Stimulated activated CD8-positive, alpha-beta memory T cell treated with anti-CD3 and anti-CD28 coated beads, Interleukin-7, amount 100 ng/mL, for 48 hours (primary cell): ENCODE measurements around the gene YPEL1.
"Not testable (repeated sequence)": the region's sequence is repeated elsewhere in the genome, so short reads cannot be mapped to it uniquely, and the experiment has no call there.

Source experiments
- DNase-seq, 2 donors: peaks; one replicate each; pipeline ENCODE4 v3.0.0-alpha.2; 2020; ENCODE audit warnings: low read depth in 1 of 2; ENCODE audit errors: extremely low read depth in 1 of 2

The YPEL1 gene

GRCh38 chr22:21754523-21754922 is 18.9 kb upstream of the YPEL1 start:
- DNase-seq, result no peak

DNA sequence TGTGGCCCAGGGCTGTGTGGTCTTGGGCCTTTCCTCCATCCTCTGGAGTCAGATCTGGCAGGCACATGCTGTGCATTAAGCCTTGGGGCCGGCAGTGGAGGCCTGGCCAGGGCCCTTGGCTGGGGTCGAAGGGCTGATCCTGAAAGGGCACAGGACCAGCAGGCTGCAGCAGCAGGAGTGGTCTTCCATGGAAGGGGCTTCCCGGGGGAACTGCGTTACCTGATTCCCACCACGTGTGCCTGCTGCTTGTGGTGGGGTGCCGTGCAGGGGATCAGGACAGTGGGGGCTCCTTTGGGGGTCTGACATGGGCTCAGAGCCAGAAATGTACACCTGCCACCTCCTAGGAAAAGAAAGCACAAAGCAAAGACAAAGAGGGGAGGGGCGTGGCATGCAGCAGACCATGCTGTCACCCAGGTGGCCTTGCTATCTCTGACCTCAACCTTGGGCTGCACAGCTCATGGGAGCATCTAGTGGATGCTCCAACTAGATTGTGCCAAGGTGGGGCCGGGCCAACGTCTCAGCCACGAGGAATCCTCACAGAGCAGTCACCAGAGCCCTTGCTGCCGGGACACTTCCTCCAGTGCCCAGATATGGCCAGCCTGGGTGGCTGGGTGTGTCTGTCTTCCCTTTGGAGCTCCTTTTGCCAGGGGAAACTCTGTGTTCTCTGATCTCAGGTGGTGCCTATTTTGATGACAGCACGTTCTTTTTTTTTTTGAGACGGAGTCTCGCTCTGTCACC is 17.9 kb upstream of the YPEL1 start:
- no peak for DNase-seq

DNA sequence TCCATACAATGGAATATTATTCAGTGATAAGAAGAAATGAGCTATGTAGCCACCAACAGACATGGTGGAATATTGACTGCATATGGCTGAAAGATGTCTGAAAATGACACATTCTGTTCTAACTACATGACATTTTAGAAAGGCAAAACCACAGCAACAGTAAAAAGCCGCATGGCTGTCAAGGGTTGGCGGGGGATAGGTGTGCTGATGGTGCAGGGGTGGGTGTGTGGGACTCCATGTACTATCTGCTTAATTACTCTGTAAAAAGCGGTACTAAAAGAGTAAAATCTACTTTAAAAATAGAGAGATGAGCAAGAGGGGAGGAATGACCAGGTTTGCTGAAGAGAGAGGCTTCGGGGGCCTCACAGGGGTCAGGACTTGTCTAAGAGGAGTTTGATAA is 16.7 kb upstream of the YPEL1 start:
- DNase-seq, result no peak

- no peak for DNase-seq
These were observed 10.4 kb upstream of the YPEL1 start for GRCh38 chr22:21745948-21746347.

GRCh38 chr22:21744917-21745316 is 9.3 kb upstream of the YPEL1 start:
- not testable (repeated sequence) for DNase-seq

GRCh38 chr22:21741790-21742189 is 6.2 kb upstream of the YPEL1 start:
- DNase-seq, result no peak

DNA sequence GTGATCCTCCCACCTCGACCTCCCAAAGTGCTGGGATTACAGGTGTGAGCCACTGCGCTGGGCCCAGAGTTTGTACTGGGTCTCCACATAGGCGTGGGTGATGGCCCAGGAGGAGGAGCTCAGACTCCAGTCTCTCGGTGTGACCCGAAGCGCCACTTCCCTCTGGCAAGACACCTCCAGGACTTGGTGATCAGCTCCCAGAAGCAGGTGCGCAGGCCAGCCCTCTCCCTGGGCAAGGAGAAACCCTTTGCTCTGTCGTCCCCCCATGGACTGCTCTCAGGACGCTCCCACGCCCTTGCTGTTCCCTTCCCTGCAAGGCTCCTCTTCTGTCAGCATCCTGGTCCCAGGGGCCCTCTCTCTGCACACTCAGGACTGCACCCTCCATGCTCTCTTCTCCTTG is 5.5 kb upstream of the YPEL1 start:
- DNase-seq, result no peak

GRCh38 chr22:21739828-21740377 is 4.3 kb upstream of the YPEL1 start:
- DNase-seq, result no peak

DNA sequence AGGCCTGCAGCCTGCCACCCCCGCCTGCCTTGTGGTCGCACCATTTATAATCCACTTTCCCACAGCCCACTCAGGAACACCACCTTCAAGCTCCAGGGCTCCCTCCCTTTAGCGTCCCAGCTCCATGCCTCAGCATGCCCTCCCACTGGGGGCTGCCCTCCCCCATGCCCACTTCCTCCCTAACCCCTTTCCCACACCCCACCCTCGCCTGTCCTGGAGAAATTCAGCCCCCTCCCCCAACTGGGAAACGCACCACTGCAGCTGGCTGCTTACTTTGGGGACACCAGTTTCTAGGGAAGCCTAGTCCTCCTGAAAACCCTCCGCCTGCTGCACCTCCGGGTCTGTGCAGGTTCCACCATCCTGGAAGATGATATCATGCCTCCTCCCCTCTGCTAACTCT is 3.4 kb upstream of the YPEL1 start:
- DNase-seq, result no peak

GRCh38 chr22:21738081-21738480 is 2.5 kb upstream of the YPEL1 start:
- no peak for DNase-seq

- DNase-seq, result no peak
These were observed 1.4 kb upstream of the YPEL1 start for GRCh38 chr22:21736948-21737347.

DNA sequence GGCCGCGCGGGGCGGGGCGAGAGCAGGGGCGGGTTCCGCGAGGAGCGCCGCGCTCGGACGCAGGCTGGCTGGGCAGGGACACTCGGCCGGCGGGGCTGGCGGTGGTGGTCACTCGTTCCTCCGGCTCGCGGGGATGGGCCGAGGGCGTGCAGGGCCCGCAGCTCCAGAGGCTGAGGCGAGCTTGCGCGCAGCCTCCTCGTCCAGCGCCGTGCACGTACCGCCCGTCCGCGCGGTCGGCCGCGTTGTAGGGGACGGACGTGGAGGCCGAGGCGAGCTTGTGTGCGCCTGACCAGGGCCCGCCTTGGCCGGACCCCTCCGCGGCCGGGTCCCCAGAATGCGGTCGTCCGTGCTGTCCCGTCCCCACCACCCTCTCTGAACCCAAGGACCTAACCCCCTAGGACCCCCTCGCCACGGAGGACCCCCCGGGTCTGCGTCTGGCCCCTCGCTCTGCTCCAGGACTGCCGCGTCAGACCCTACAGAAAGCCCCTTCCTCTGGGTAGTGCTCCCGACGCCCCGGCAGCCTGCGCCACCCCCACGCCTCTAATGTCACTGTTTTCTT is 569 bp upstream of the YPEL1 start:
- no peak for DNase-seq

DNA sequence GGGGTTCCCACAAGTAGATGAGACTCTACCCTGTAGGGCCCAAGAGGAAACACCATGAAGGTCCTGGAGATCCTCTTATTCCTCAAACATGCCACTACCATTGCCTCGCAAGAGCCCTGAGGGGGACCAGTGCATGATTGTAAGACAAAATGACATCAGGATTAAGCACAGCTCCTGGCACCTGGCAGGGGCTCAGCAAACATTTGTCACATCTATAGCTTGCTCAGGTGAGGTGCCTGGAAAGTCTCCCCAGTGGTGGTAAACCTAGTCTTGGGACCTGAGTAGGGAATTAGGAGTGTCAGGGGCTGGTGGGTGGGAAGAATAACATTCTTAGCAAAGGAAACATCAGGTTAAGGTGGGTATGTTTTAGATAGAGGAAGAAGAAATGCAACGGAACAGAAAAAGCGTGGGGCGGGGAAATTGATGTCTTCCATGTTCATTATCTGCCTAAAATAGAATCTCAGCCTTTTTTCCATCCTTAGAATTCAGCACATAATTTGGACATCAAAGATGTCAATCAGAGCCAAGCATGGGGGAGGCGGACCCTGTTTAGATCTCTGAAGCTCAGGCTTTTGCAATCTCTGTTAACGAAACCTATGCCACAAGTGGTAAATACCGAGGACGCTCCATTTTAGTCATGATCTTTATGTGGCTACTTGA is 924 bp downstream of the YPEL1 start:
- DNase-seq, result no peak

DNA sequence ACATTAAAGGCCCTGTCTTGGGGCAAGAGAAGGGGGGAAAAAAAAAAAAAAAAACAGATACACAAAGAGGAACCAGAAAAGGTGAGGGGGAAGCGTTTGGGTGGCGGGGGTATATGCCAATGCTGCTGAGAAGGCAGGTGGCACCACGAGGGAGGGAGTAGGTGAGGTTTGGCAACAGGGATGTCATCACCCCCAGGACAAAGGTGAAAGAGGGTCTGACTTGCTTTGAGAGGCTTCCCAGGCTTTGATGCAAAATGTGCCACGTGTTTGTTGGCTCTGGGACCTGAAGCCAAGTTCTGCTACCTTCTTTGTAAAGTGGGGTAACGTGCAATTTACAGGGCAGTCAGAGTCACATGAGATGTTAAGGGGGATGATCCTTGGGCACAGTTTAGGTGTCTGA is 4.1 kb downstream of the YPEL1 start:
- no peak for DNase-seq

DNA sequence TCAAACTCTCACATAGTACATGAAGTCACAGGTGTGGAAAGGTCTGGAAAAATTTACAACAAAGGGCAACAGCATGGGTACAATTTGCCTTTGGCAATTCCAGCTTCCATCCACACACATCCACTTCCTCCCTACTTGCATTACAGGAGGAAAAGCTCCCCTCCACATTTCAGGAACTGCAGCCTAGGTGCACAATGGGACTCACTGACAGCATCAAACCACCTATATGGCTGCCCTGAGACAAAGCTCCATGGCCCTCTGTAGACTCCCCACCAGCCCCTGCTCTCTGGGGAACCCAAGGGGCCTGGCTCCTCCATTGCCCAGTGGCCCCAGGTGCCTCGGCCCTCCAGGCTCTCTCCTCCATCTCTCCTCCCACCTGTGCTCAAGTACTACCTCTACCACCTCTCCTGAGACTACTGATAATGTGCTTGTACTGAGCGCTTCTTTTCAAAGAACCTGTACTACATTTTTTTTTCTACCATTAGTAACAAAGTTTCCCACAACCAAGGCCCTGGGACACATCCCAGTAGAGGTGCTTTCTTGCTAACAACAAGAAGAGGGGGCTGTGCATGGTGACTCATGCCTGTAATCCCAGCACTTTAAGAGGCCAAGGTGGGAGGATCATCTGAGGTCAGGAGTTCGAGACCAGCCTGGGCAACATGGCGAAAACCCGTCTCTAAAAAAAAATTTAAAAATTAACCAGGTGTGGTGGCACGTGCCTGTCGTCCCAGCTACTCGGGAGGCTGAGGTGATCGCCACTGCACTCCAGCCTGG is 4.9 kb downstream of the YPEL1 start:
- DNase-seq, result no peak

DNA sequence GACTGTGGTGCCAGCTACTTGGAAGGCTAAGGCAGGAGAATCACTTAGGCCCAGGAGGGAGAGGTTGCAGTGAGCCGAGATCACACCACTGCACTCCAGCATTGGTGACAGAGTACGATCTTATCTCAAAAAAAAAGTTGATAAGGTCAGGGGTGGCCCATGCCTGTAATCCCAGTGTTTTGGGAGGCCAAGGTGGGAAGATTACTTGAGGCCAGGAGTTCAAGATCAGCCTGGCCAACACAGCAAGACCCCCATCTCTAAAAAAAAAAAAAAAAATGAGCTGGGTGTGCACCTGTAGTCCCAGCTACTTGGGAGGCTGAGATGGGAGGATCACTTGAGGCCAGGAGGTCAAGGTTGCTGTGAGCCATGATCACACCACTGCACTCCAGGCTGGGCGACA is 6.4 kb downstream of the YPEL1 start:
- not testable (repeated sequence) for DNase-seq

DNA sequence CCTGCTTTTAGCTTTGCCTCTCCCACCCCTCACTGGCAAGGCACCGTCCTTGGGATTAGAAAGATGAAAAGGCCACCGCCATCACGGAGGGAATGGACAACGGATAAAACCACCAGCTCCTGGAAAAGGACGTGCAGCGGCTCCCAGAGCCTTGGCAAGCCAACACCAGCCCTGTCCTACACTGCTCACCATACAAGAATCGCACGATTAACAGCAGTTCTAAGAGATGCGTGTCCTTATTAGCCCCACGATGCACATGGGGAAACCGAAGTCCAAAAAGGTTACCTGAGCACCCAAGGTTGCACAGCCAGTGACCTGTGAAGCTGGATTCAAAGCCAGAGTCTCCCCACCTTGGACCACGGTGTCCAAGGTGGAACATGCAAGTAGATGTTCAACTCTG is 7.3 kb downstream of the YPEL1 start:
- no peak for DNase-seq

DNA sequence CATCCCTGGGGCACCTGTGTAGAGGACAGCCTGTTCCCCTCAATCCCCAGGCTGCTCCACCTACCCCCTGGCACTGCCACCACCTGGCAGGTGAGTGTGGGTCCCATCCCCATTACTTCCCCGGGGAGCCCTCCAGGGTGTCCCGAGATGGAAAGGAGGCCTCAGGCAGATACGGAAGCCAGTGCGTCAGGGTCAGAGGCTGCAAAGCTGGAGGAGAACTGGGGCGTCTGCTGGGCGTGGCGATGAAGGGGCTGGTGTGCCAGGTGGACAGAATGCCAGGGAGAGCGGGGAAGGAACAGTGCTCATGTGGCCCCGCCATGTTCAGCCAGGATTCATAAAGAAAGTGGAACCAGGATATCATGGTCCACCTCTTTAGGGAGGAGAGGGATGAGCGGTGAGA is 7.8 kb downstream of the YPEL1 start:
- no peak for DNase-seq

DNA sequence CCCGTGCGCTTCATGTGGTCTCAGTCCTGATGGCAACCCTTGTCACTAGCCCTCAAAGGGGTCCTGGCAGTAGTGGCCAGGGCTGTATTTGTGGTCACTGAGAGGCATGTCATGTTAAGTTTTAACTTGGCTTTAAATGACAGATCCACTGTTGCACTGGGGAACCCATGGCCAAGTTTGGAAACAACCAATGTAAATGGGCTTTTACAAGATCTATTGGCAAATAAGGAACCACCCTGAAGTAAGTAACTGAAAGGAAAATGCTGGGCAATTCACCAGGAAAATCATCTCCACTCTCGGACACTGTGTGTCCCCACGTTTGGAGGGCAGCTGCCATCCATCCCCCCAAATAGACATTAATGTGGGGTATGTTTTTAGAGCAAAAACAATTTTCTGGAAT is 8.4 kb downstream of the YPEL1 start:
- no peak for DNase-seq

DNA sequence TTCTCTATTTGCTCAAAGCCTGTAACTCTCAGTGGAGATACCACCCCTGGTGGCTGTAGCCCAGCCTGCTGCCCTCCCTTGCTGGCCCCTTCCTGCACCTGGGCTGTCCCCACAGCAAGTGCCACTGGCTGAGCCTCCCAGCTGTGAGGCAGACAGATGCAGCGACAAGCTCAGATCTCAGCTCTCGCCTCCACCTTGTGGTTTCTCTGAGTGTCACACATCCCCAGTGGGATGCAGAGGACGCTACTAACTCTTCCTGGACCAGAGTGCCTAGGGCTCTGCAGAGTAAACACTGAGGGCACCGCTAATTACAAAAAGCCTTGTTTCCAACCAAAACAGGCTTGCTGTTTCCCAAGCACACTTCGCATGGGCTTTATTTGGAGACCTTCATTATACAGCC is 8.9 kb downstream of the YPEL1 start:
- peak; percentile 14 to 19 for DNase-seq

DNA sequence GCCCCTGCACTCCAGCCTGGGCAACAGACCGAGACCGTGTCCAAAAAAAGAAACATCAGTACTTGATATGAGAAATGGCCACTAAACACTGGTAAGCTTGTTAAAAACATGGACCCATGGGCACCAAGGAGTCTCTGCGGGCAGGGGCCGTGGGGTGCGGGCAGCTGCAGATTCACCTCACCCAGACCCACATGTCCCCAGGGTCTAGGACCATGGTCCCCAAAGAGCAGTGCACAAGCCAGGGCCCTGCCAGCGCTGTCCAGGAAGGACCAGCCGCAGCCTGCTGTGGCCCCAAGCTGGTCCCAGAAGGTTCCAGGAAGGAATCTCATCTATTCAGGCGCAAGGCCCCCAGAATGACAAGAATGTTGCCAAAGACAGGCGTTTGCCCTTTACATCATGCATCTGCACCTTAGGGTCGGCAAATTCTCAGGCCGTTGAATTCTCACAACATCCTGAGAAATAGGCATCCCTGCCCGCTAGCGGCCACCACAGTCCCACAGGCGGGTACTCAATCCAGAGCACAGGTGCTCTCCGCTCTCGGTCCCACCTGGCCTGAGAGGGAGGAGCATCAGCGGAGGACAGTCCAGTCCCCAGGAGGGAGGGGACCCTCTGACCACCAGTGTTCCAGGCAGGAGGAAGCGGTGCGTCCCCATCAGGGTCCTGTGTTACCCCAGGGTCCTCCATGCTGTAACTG is 9.5 kb downstream of the YPEL1 start:
- DNase-seq, result no peak
